ENCODE measurements around the gene PDE5A. TPM values are rescaled to one million over a fixed set of nuclear protein-coding genes. Genes with fewer than 3 reads are reported as not detected.

Gene PDE5A
- total and polyA plus RNA-seq, 8 donors, result 26.7 to 78.2 (median 65.2) TPM

- DNase-seq (no peak), ATAC-seq (no peak)
- TF ChIP-seq, protein P1, sequence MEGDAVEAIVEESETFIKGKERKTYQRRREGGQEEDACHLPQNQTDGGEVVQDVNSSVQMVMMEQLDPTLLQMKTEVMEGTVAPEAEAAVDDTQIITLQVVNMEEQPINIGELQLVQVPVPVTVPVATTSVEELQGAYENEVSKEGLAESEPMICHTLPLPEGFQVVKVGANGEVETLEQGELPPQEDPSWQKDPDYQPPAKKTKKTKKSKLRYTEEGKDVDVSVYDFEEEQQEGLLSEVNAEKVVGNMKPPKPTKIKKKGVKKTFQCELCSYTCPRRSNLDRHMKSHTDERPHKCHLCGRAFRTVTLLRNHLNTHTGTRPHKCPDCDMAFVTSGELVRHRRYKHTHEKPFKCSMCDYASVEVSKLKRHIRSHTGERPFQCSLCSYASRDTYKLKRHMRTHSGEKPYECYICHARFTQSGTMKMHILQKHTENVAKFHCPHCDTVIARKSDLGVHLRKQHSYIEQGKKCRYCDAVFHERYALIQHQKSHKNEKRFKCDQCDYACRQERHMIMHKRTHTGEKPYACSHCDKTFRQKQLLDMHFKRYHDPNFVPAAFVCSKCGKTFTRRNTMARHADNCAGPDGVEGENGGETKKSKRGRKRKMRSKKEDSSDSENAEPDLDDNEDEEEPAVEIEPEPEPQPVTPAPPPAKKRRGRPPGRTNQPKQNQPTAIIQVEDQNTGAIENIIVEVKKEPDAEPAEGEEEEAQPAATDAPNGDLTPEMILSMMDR (IDR thresholded peaks at IDR 0.05), result no peak
- intact Hi-C loops (cut with DNase I), result loop anchor here in 1 of 2 donors (5.0 to 10.0 kb wide), 2 partner anchors 62 to 425 kb away; no protein-coding TSS in a partner anchor
- Histone ChIP-seq H3K27ac (peak overlapping the region; percentile 84 to 88), H3K4me1 (peaks cover 3 to 25% of the 10 kb centered on the region in 2 donors), H3K36me3 (no peaks in the 10 kb centered on the region), H3K27me3 (peaks cover 0 to 58% of the 10 kb centered on the region in 2 donors), H3K9me3 (no peaks in the 10 kb centered on the region), H3K4me3 (peak overlapping the region; percentile 72 to 84)
These were observed 1.7 kb downstream of the PDE5A start for GRCh38 chr4:119626943-119627266.

GRCh38 chr4:119626420-119626819 lies 2.2 kb downstream of the PDE5A start:
- DNase-seq (no peak), ATAC-seq (no peak)
- TF ChIP-seq, protein P1 (IDR thresholded peaks at IDR 0.05), result no peak
- peaks cover 0 to 58% of the 10 kb centered on the region in 2 donors for H3K27me3 ChIP-seq
- H3K36me3 ChIP-seq, result no peaks in the 10 kb centered on the region
- no peaks in the 10 kb centered on the region for H3K9me3 ChIP-seq
- intact Hi-C loops (cut with DNase I), result loop anchor here in 1 of 2 donors (5.0 to 10.0 kb wide), 2 partner anchors 62 to 426 kb away; no protein-coding TSS in a partner anchor
- peak overlapping the region; percentile 84 to 88 for H3K27ac ChIP-seq
- H3K4me1 ChIP-seq, result peaks cover 3 to 25% of the 10 kb centered on the region in 2 donors
- H3K4me3 ChIP-seq, result peak overlapping the region; percentile 72 to 84

GRCh38 chr4:119625761-119626160 lies 2.8 kb downstream of the PDE5A start:
- Histone ChIP-seq H3K36me3 (no peaks in the 10 kb centered on the region), H3K9me3 (no peaks in the 10 kb centered on the region), H3K27me3 (peaks cover 0 to 53% of the 10 kb centered on the region in 2 donors), H3K4me3 (peak overlapping the region; percentile 72 to 84), H3K27ac (peak overlapping the region; percentile 84 to 88), H3K4me1 (peaks cover 3 to 25% of the 10 kb centered on the region in 2 donors)
- ATAC-seq (no peak), DNase-seq (no peak)
- intact Hi-C loops (cut with DNase I), result loop anchor here in 1 of 2 donors (5.0 to 10.0 kb wide), 2 partner anchors 61 to 427 kb away; no protein-coding TSS in a partner anchor
- TF ChIP-seq, protein P1 (IDR thresholded peaks at IDR 0.05), result no peak

DNA sequence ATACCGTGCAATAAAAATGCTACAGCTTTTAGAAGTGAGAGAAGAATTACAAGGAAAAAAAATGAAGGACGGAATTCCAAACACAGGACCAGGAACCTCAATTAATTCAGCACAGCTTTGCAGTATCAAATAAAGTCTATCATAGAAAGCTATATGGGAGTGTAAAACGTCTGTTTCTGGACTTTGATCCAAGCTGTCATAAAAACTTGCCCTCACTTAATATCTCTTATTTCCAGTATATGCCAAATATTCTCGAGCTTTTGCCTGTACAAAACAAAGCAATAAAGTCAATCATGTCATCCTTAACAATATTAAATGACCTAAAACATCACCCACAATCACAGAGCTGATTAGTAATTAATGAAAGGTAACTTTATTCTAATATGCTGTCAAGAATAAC lies 4.2 kb downstream of the PDE5A start:
- ATAC-seq (no peak), DNase-seq (no peak)
- Histone ChIP-seq H3K27ac (peak overlapping the region in 1 of 2 donors; percentile 88), H3K4me3 (no peak overlapping the region), H3K4me1 (peaks cover 3 to 22% of the 10 kb centered on the region in 2 donors), H3K36me3 (no peaks in the 10 kb centered on the region), H3K27me3 (peaks cover 0 to 41% of the 10 kb centered on the region in 2 donors), H3K9me3 (no peaks in the 10 kb centered on the region)
- intact Hi-C loops (cut with DNase I), result loop anchor here in 1 of 2 donors (10.0 kb wide), 1 partner anchor 60 kb away; no protein-coding TSS in a partner anchor
- TF ChIP-seq, protein P1 (IDR thresholded peaks at IDR 0.05), result no peak

DNA sequence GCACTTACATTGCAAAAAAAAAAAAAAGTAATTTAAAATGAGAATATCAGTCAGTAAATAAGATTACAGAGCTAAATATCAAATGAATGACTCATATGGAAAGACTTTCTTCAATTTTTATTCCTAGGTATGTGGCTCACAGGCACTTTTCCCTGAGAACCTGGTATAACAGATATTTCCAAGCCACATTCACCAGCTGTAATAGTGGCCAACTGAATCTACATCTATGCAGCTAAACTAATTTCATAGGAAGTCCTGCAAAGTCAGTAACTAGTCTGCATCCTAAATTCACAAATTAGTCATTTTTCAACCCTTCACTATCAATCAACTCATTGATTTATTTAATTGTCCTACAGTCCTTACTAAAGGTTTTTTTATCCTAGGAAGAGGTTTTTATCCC lies 5.6 kb downstream of the PDE5A start:
- DNase-seq (no peak), ATAC-seq (no peak)
- TF ChIP-seq, protein P1 (IDR thresholded peaks at IDR 0.05), result no peak
- Histone ChIP-seq H3K4me1 (peaks cover 3 to 17% of the 10 kb centered on the region in 2 donors), H3K4me3 (no peak overlapping the region), H3K36me3 (no peaks in the 10 kb centered on the region), H3K9me3 (no peaks in the 10 kb centered on the region), H3K27me3 (peaks cover 0 to 28% of the 10 kb centered on the region in 2 donors), H3K27ac (peak overlapping the region in 1 of 2 donors; percentile 88)
- intact Hi-C loops (cut with DNase I), result loop anchor here in 1 of 2 donors (10.0 kb wide), 1 partner anchor 58 kb away; no protein-coding TSS in a partner anchor

Measured in left lung (tissue), 10 donors.